ENCODE results near the gene METAP1D. TPM values are rescaled to one million over a fixed set of nuclear protein-coding genes. Genes with fewer than 3 reads are reported as not detected.
"Not testable (repeated sequence)": the region's sequence is repeated elsewhere in the genome, so short reads cannot be mapped to it uniquely, and the experiment has no call there.

Gene METAP1D
- total RNA-seq, 2 experiments from 2014 or later = 3.9 to 6.4 TPM

DNA sequence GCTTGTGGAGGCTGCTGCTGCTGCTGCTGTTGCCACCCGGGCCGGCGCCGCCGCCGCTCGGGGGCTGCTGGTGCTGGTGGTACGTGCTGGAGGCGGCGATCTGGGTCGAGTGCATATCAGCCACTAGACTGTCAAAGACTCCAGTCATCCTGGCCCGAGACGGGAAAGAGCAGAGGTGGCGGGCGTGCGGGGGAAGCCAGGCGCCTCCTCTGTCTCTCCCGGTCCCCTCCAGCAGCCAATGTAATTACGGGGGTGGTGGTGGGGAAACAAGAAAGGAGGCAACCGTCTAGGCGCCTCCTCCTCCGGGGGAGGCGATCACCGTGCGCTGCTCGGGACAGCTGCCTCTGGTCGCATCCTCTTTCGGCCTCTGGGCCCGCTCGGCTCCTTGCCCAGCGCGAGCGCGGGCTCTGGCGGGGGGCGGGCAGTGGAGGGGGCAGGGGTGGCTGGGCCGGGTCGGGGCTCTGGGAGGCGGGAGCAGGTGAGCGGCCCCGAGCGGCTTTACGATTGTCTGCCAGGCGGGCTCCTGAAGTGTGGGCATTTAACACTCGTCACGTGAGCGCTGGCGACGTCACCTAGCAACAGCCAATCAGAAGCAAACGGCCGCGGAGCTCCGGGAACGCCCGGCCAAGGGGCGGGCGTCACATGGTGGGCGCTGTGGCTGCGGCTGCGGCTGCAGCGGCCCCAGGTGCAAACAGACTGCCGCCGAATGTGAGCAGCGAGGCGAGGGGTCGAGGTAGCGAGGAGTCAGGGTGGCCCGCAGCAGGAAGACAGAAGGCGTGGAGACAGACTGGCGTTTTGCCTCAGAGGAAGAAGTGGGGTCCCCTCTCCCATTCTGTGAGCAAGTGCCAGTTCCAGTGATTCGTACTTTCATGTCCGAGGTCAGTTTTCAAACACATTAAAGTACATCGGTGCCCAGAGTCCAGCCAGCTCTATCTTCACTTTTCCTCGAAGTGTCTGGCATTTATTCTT lies 102.9 kb downstream of the METAP1D start, which contains the start of gene DLX2:
DLX2 (minus strand) TSS at position 510 of the 969 bp plus-strand sequence; CDS start at position 148, 362 bp downstream.
- CTCF ChIA-PET = interaction anchor here (0.6 to 7.8 kb wide), 21 partner anchors 10 to 414 kb away, joined by 3 to 142 read pairs (median 5); partner anchors contain the start of genes DLX1 and METAP1D
- Mint-ChIP-seq H3K36me3 (peaks cover 3% of the 10 kb centered on the region), H3K4me1 (peaks cover 54% of the 10 kb centered on the region), H3K4me3 (peak within 1 kb of the TSS; percentile 67), H3K27me3 (peaks cover 83% of the 10 kb centered on the region), H3K27ac (peak within 1 kb of the TSS; percentile 63), H3K9me3 (ENCODE audit: low read depth) (no peaks in the 10 kb centered on the region)
- DNase-seq (peak; percentile 84), ATAC-seq (peak; percentile 64)

- Mint-ChIP-seq H3K27ac (peak overlapping the region; percentile 63), H3K9me3 (ENCODE audit: low read depth) (no peaks in the 10 kb centered on the region), H3K27me3 (peaks cover 85% of the 10 kb centered on the region), H3K4me3 (peak overlapping the region; percentile 67), H3K4me1 (peaks cover 55% of the 10 kb centered on the region), H3K36me3 (no peaks in the 10 kb centered on the region)
- CTCF ChIA-PET = interaction anchor here (0.6 to 7.8 kb wide), 28 partner anchors 9 to 415 kb away, joined by 3 to 142 read pairs (median 4); partner anchors contain the start of genes DLX1 and METAP1D
- DNase-seq (peak; percentile 80), ATAC-seq (peak; percentile 15)
Observed at GRCh38 chr2:172103471-172104272, 103.9 kb downstream of the METAP1D start.

DNA sequence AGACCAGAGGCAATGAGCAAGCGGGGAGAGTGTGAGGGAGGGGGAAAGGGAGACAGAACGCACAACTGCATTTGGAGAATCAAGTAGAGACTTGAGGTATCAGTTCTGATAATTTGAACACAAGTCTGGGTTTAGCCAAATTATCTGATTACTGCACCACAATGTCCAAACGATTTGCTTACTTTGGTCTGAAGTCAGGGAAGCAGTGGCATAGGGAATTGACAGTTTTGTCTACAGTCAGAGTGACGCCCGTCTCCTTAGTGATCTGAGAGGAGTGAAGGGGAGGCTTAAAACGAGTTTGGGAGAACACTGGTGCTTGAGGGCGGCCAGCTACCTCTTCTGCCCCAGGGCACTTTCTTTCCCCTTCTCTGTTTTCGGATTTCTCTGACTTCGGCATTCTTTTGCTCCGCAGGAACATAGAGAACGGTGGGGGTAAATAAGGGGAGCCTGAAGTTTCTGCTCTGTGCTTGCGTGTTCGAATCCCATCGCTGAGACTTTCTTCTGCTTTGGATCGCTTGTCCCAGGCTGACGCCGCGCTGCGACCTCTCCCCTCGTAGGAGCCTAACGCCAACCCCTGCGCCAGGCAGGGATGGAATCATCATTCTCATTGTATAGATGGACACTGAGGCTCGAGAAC lies 105.8 kb downstream of the METAP1D start:
- Mint-ChIP-seq H3K36me3 (no peaks in the 10 kb centered on the region), H3K9me3 (ENCODE audit: low read depth) (no peaks in the 10 kb centered on the region), H3K4me3 (no peak overlapping the region), H3K27ac (no peak overlapping the region), H3K4me1 (peaks cover 52% of the 10 kb centered on the region), H3K27me3 (peaks cover 89% of the 10 kb centered on the region)
- ATAC-seq (no peak), DNase-seq (no peak)
- CTCF ChIA-PET = interaction anchor here (0.7 to 7.8 kb wide), 21 partner anchors 12 to 1916 kb away, joined by 3 to 142 read pairs (median 5); partner anchors contain the start of gene DLX1

GRCh38 chr2:172106108-172106961 lies 106.6 kb downstream of the METAP1D start:
- Mint-ChIP-seq H3K27ac (no peak overlapping the region), H3K4me3 (peak overlapping the region; percentile 67), H3K36me3 (no peaks in the 10 kb centered on the region), H3K9me3 (ENCODE audit: low read depth) (no peaks in the 10 kb centered on the region), H3K27me3 (peaks cover 84% of the 10 kb centered on the region), H3K4me1 (peaks cover 47% of the 10 kb centered on the region)
- DNase-seq = peak; percentile 66
- ATAC-seq = peak; percentile 53
- CTCF ChIA-PET = interaction anchor here (0.7 to 7.8 kb wide), 30 partner anchors 9 to 1132 kb away, joined by 3 to 142 read pairs (median 5); partner anchors contain the start of genes DLX1 and DYNC1I2

DNA sequence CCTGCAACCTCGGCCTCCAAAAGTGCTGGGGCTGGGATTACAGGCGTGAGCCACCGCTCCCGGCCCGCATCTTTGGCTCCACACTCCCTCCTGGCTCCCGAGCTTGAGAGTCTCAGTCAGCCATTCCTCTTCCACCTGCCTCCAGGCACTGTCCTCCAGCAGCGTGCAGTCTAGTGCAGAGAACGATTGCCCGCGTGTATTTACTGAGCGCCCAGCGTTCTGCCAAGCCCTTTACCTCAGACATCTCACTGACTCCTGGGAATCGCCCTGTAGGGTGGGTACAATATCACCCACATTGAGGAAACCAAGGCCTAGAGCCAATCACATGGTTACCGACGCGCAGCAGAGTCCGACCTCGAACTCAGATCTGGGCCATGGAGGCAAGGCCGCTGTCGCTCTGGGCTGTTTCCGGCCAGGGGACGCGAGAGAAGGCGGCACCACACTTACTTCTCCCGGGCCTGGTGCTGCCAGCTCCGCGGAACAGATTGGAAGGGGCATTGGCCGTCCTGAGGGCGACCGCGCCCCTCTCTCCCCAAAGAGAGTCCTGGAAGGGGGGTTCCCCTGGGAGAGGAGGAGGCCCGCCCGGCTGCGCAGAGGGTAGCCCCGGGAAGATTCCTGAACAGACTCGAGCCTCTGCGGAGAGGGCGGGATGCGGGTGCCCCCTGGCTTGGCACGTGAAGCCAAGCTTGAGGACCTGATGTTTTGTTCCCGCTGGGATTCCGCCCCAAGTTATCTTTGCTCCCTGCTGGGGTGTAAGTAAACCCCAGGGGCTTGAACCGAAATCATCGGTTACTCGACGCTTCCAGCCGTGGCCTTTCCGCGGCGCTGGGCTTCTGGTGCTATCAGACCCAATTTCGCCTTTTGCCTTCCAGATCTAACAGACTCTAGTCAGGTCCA lies 108.2 kb downstream of the METAP1D start:
- CTCF ChIA-PET = interaction anchor here (0.6 to 7.8 kb wide), 12 partner anchors 11 to 1134 kb away, joined by 3 to 142 read pairs (median 4); no protein-coding TSS in a partner anchor
- ATAC-seq (no peak), DNase-seq (no peak)
- Mint-ChIP-seq H3K27me3 (peaks cover 72% of the 10 kb centered on the region), H3K36me3 (no peaks in the 10 kb centered on the region), H3K4me3 (no peak overlapping the region), H3K4me1 (peaks cover 36% of the 10 kb centered on the region), H3K27ac (no peak overlapping the region), H3K9me3 (ENCODE audit: low read depth) (no peaks in the 10 kb centered on the region)

GRCh38 chr2:172108587-172108930 lies 108.8 kb downstream of the METAP1D start:
- H3K27me3 Mint-ChIP-seq = peaks cover 67% of the 10 kb centered on the region
- H3K9me3 Mint-ChIP-seq (ENCODE audit: low read depth) = no peaks in the 10 kb centered on the region
- H3K4me3 Mint-ChIP-seq = no peak overlapping the region
- CTCF ChIA-PET = interaction anchor here (0.9 to 3.9 kb wide), 2 partner anchors 21 to 509 kb away, joined by 3 to 20 read pairs; no protein-coding TSS in a partner anchor
- no peak for DNase-seq
- peaks cover 30% of the 10 kb centered on the region for H3K4me1 Mint-ChIP-seq
- no peak overlapping the region for H3K27ac Mint-ChIP-seq
- H3K36me3 Mint-ChIP-seq = no peaks in the 10 kb centered on the region
- no peak for ATAC-seq

DNA sequence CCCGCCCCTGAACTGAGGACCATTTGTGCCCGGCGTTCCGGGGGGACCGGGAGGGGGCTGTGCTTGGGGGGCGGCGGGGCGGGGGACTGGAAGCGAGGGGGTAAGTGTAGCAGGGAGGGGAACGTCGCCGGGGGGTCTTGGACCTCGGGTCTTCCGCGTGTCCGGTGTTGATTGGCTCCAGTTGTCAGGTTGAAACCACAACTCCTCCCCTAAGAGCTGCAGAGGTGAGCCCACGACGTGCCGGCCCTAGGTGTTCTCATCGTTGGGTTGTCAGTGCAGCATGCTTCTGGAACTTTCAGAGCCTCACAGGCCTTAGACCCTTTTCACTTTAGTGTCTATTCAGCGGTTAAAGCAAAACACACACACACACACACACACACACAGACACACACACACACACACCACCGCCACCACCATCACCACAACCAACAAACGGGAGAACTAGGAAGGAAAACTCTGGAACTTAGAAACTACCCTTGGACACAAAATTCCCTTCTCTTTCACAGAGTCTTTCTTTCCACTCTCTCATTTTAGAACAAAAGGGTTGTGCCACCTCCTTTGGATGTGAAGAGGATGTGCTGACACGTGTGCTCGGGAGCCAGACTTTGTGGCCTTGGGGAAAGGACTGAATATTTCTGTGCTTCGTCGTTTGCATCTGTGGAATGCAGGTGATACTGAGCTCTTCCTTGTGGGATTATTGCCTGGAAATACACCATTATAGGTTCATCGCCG lies 109.7 kb downstream of the METAP1D start:
- no peaks in the 10 kb centered on the region for H3K36me3 Mint-ChIP-seq
- H3K27me3 Mint-ChIP-seq = peaks cover 63% of the 10 kb centered on the region

GRCh38 chr2:172109988-172110811 lies 110.4 kb downstream of the METAP1D start:
- peaks cover 20% of the 10 kb centered on the region for H3K4me1 Mint-ChIP-seq
- H3K9me3 Mint-ChIP-seq (ENCODE audit: low read depth) = no peaks in the 10 kb centered on the region
- H3K4me3 Mint-ChIP-seq = no peak overlapping the region
- CTCF ChIA-PET = no interaction called here
- DNase-seq = no peak
- no peak for ATAC-seq
- no peaks in the 10 kb centered on the region for H3K36me3 Mint-ChIP-seq
- no peak overlapping the region for H3K27ac Mint-ChIP-seq
- peaks cover 61% of the 10 kb centered on the region for H3K27me3 Mint-ChIP-seq

More for the DNA sequence above, 109.7 kb downstream of the METAP1D start:
- Mint-ChIP-seq H3K4me1 (peaks cover 22% of the 10 kb centered on the region), H3K9me3 (ENCODE audit: low read depth) (no peaks in the 10 kb centered on the region), H3K27ac (no peak overlapping the region), H3K4me3 (no peak overlapping the region)
- CTCF ChIA-PET = interaction anchor here (3.9 kb wide), 1 partner anchor 22 kb away, joined by 20 read pairs; no protein-coding TSS in a partner anchor
- DNase-seq (no peak), ATAC-seq (no peak)

GRCh38 chr2:172113617-172114016 lies 113.9 kb downstream of the METAP1D start:
- Mint-ChIP-seq H3K27ac (no peak overlapping the region), H3K4me3 (no peak overlapping the region), H3K9me3 (ENCODE audit: low read depth) (no peaks in the 10 kb centered on the region)

GRCh38 chr2:172114176-172114575 lies 114.4 kb downstream of the METAP1D start:
- peaks cover 35% of the 10 kb centered on the region for H3K27me3 Mint-ChIP-seq
- CTCF ChIA-PET = interaction anchor here (1.4 to 5.0 kb wide), 4 partner anchors 10 to 347 kb away, joined by 4 to 28 read pairs (median 5); partner anchors contain the start of gene DLX2
- not testable (repeated sequence) for DNase-seq; H3K4me3 Mint-ChIP-seq; H3K27ac Mint-ChIP-seq; H3K4me1 Mint-ChIP-seq; H3K36me3 Mint-ChIP-seq; ATAC-seq; H3K9me3 Mint-ChIP-seq (ENCODE audit: low read depth)

More at GRCh38 chr2:172113617-172114016, 113.9 kb downstream of the METAP1D start:
- Mint-ChIP-seq H3K27me3 (peaks cover 32% of the 10 kb centered on the region), H3K4me1 (no peaks in the 10 kb centered on the region), H3K36me3 (no peaks in the 10 kb centered on the region)
- CTCF ChIA-PET = interaction anchor here (1.4 to 5.0 kb wide), 5 partner anchors 9 to 348 kb away, joined by 3 to 28 read pairs (median 5); partner anchors contain the start of gene DLX2
- DNase-seq = no peak
- no peak for ATAC-seq
